ENCODE results near the gene ARVCF. TPM values are rescaled to one million over a fixed set of nuclear protein-coding genes. Genes with fewer than 3 reads are reported as not detected.

Gene ARVCF
- total and polyA plus RNA-seq, 8 donors: 3.5 to 51.3 (median 13.6) TPM

DNA sequence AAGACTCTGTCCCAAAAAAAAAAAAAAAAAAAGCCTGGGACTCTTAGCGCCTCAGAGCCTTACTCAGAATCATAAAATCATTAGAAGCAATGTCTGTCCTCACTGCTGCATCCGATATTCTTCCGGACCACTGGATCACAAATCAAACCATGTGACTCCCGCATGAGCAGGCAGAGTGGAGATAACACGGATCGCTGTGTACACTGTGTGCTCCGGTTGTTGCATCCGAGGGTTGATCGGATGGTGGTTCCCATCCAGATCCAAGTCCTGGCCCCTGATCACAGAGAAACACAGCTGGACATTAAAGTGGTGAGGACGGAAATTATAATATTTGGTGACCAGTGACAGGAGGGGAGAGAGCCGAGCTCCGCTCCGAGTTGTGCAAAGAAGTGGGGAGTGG lies 65.3 kb downstream of the ARVCF start:
- WGBS, 5 donors: 75 to 83% (median 83%) methylated on average over 13 of the region's 13 CpGs
- H3K4me3 ChIP-seq: no peak overlapping the region
- intact Hi-C loops (cut with DNase I; ENCODE audit: low total_unique reads): no loop called here
- H3K27ac ChIP-seq: peak overlapping the region in 2 of 5 donors; percentile 29 to 77
- no peak for DNase-seq
- no peak for TF ChIP-seq POLR2AphosphoS5 (IDR thresholded peaks at IDR 0.05)
- no peak for TF ChIP-seq EP300 (IDR thresholded peaks at IDR 0.05)
- TF ChIP-seq POLR2A (IDR thresholded peaks at IDR 0.05): no peak
- no peak for TF ChIP-seq CTCF (IDR thresholded peaks at IDR 0.05)
- no peaks in the 10 kb centered on the region for H3K27me3 ChIP-seq
- H3K4me1 ChIP-seq: peaks cover 20 to 57% (median 38%) of the 10 kb centered on the region in 4 donors
- H3K36me3 ChIP-seq: peaks cover 0 to 8% (median 1%) of the 10 kb centered on the region in 4 donors
- H3K9me3 ChIP-seq: no peaks in the 10 kb centered on the region

- no peak overlapping the region for H3K4me3 ChIP-seq
- H3K4me1 ChIP-seq: peaks cover 20 to 76% (median 39%) of the 10 kb centered on the region in 4 donors
- TF ChIP-seq CTCF (IDR thresholded peaks at IDR 0.05): peak in 2 of 7 experiments; percentile 7 to 44
- TF ChIP-seq POLR2AphosphoS5 (IDR thresholded peaks at IDR 0.05): no peak
- DNase-seq: no peak
- intact Hi-C loops (cut with DNase I; ENCODE audit: low total_unique reads): no loop called here
- peak overlapping the region in 4 of 5 donors; percentile 14 to 90 (median 72) for H3K27ac ChIP-seq
- no peaks in the 10 kb centered on the region for H3K27me3 ChIP-seq
- no peaks in the 10 kb centered on the region for H3K9me3 ChIP-seq
- peaks cover 0 to 8% (median 1%) of the 10 kb centered on the region in 4 donors for H3K36me3 ChIP-seq
- WGBS, 5 donors: 76 to 89% (median 79%) methylated on average over 9 of the region's 9 CpGs
These were observed 68.4 kb downstream of the ARVCF start for GRCh38 chr22:19948057-19948760.

GRCh38 chr22:19943082-19944026 lies 73.3 kb downstream of the ARVCF start:
- DNase-seq: peak in 1 of 2 donors; percentile 81
- H3K27ac ChIP-seq: peak overlapping the region; percentile 90 to 98 (median 93)
- peak overlapping the region; percentile 61 to 86 (median 74) for H3K4me3 ChIP-seq
- no peaks in the 10 kb centered on the region for H3K9me3 ChIP-seq
- peaks cover 45 to 91% (median 60%) of the 10 kb centered on the region in 4 donors for H3K4me1 ChIP-seq
- TF ChIP-seq EP300 (IDR thresholded peaks at IDR 0.05) (no peak), POLR2AphosphoS5 (IDR thresholded peaks at IDR 0.05) (peak; percentile 31 to 72 (median 66))
- H3K27me3 ChIP-seq: no peaks in the 10 kb centered on the region
- 51 to 61% (median 59%) methylated on average over 11 of the region's 11 CpGs for WGBS, 5 donors
- peaks cover 0 to under 1% (median 0%) of the 10 kb centered on the region in 4 donors for H3K36me3 ChIP-seq
- intact Hi-C loops (cut with DNase I; ENCODE audit: low total_unique reads): no loop called here

GRCh38 chr22:19942157-19943081 lies 74.2 kb downstream of the ARVCF start:
- peak overlapping the region; percentile 90 to 98 (median 93) for H3K27ac ChIP-seq
- peak overlapping the region; percentile 61 to 86 (median 74) for H3K4me3 ChIP-seq
- H3K4me1 ChIP-seq: peaks cover 43 to 91% (median 61%) of the 10 kb centered on the region in 4 donors
- 1 to 8% (median 4%) methylated on average over 8 of the region's 8 CpGs for WGBS, 5 donors
- no peaks in the 10 kb centered on the region for H3K36me3 ChIP-seq
- intact Hi-C loops (cut with DNase I; ENCODE audit: low total_unique reads): no loop called here
- H3K27me3 ChIP-seq: no peaks in the 10 kb centered on the region
- TF ChIP-seq EP300 (IDR thresholded peaks at IDR 0.05) (no peak), POLR2A (IDR thresholded peaks at IDR 0.05) (no peak), CTCF (IDR thresholded peaks at IDR 0.05) (no peak), POLR2AphosphoS5 (IDR thresholded peaks at IDR 0.05) (no peak)
- H3K9me3 ChIP-seq: no peaks in the 10 kb centered on the region
- peak in 1 of 2 donors; percentile 82 for DNase-seq
